ENCODE results near the gene RAMP3.
"Not testable (repeated sequence)": the region's sequence is repeated elsewhere in the genome, so short reads cannot be mapped to it uniquely, and the experiment has no call there.

The RAMP3 gene

GRCh38 chr7:45145881-45146280 is 11.7 kb upstream of the RAMP3 start:
- no peak overlapping the region for H3K4me3 Mint-ChIP-seq
- no peaks in the 10 kb centered on the region for H3K9me3 Mint-ChIP-seq
- no peaks in the 10 kb centered on the region for H3K4me1 Mint-ChIP-seq (ENCODE audit: low read depth)
- no peaks in the 10 kb centered on the region for H3K36me3 Mint-ChIP-seq (ENCODE audit: low read depth)
- no peak overlapping the region for H3K27ac Mint-ChIP-seq
- peaks cover 12% of the 10 kb centered on the region for H3K27me3 Mint-ChIP-seq

GRCh38 chr7:45146531-45147379 is 10.8 kb upstream of the RAMP3 start:
- H3K27ac Mint-ChIP-seq, result no peak overlapping the region
- no peaks in the 10 kb centered on the region for H3K4me1 Mint-ChIP-seq (ENCODE audit: low read depth)
- H3K9me3 Mint-ChIP-seq, result no peaks in the 10 kb centered on the region
- H3K36me3 Mint-ChIP-seq (ENCODE audit: low read depth), result no peaks in the 10 kb centered on the region
- H3K4me3 Mint-ChIP-seq, result no peak overlapping the region
- H3K27me3 Mint-ChIP-seq, result peaks cover 12% of the 10 kb centered on the region

- Mint-ChIP-seq H3K36me3 (ENCODE audit: low read depth) (no peaks in the 10 kb centered on the region), H3K27ac (no peak overlapping the region), H3K4me3 (no peak overlapping the region), H3K4me1 (ENCODE audit: low read depth) (no peaks in the 10 kb centered on the region), H3K9me3 (no peaks in the 10 kb centered on the region), H3K27me3 (peaks cover 12% of the 10 kb centered on the region)
Measured at GRCh38 chr7:45147858-45148652, 9.5 kb upstream of the RAMP3 start.

GRCh38 chr7:45148653-45148973 is 9.0 kb upstream of the RAMP3 start:
- Mint-ChIP-seq H3K27me3 (peaks cover 12% of the 10 kb centered on the region), H3K4me1 (ENCODE audit: low read depth) (no peaks in the 10 kb centered on the region), H3K4me3 (no peak overlapping the region), H3K36me3 (ENCODE audit: low read depth) (no peaks in the 10 kb centered on the region), H3K27ac (no peak overlapping the region), H3K9me3 (no peaks in the 10 kb centered on the region)

GRCh38 chr7:45149606-45150005 is 8.0 kb upstream of the RAMP3 start:
- Mint-ChIP-seq H3K27ac (no peak overlapping the region), H3K27me3 (peaks cover 7% of the 10 kb centered on the region), H3K4me1 (ENCODE audit: low read depth) (no peaks in the 10 kb centered on the region), H3K36me3 (ENCODE audit: low read depth) (no peaks in the 10 kb centered on the region), H3K4me3 (no peak overlapping the region), H3K9me3 (no peaks in the 10 kb centered on the region)

- H3K4me3 Mint-ChIP-seq, result no peak overlapping the region
Measured at GRCh38 chr7:45150199-45150598, 7.4 kb upstream of the RAMP3 start.

GRCh38 chr7:45151131-45151684 is 6.4 kb upstream of the RAMP3 start:
- Mint-ChIP-seq H3K27me3 (peaks cover 7% of the 10 kb centered on the region), H3K9me3 (no peaks in the 10 kb centered on the region), H3K36me3 (ENCODE audit: low read depth) (no peaks in the 10 kb centered on the region), H3K4me3 (no peak overlapping the region), H3K27ac (no peak overlapping the region), H3K4me1 (ENCODE audit: low read depth) (no peaks in the 10 kb centered on the region)

More at GRCh38 chr7:45150199-45150598, 7.4 kb upstream of the RAMP3 start:
- H3K27ac Mint-ChIP-seq, result no peak overlapping the region
- H3K4me1 Mint-ChIP-seq (ENCODE audit: low read depth), result no peaks in the 10 kb centered on the region
- no peaks in the 10 kb centered on the region for H3K36me3 Mint-ChIP-seq (ENCODE audit: low read depth)
- no peaks in the 10 kb centered on the region for H3K9me3 Mint-ChIP-seq
- H3K27me3 Mint-ChIP-seq, result peaks cover 7% of the 10 kb centered on the region

- Mint-ChIP-seq H3K4me3 (no peak overlapping the region), H3K4me1 (ENCODE audit: low read depth) (peaks cover 3% of the 10 kb centered on the region), H3K9me3 (no peaks in the 10 kb centered on the region), H3K27ac (no peak overlapping the region), H3K36me3 (ENCODE audit: low read depth) (no peaks in the 10 kb centered on the region), H3K27me3 (peaks cover 15% of the 10 kb centered on the region)
Measured at GRCh38 chr7:45151967-45152366, 5.6 kb upstream of the RAMP3 start.

GRCh38 chr7:45153233-45153632 is 4.4 kb upstream of the RAMP3 start:
- no peak overlapping the region for H3K27ac Mint-ChIP-seq
- no peaks in the 10 kb centered on the region for H3K9me3 Mint-ChIP-seq
- no peaks in the 10 kb centered on the region for H3K36me3 Mint-ChIP-seq (ENCODE audit: low read depth)

GRCh38 chr7:45153861-45154260 is 3.7 kb upstream of the RAMP3 start:
- H3K4me1 Mint-ChIP-seq (ENCODE audit: low read depth), result not testable (repeated sequence)

More at GRCh38 chr7:45153233-45153632, 4.4 kb upstream of the RAMP3 start:
- Mint-ChIP-seq H3K27me3 (peaks cover 15% of the 10 kb centered on the region), H3K4me1 (ENCODE audit: low read depth) (peaks cover 4% of the 10 kb centered on the region), H3K4me3 (no peak overlapping the region)

GRCh38 chr7:45155357-45155900 is 2.2 kb upstream of the RAMP3 start:
- Mint-ChIP-seq H3K27ac (no peak overlapping the region), H3K4me1 (ENCODE audit: low read depth) (peaks cover 4% of the 10 kb centered on the region), H3K27me3 (peaks cover 27% of the 10 kb centered on the region), H3K4me3 (no peak overlapping the region), H3K9me3 (no peaks in the 10 kb centered on the region), H3K36me3 (ENCODE audit: low read depth) (no peaks in the 10 kb centered on the region)

More at GRCh38 chr7:45153861-45154260, 3.7 kb upstream of the RAMP3 start:
- not testable (repeated sequence) for H3K4me3 Mint-ChIP-seq; H3K9me3 Mint-ChIP-seq; H3K27ac Mint-ChIP-seq; H3K36me3 Mint-ChIP-seq (ENCODE audit: low read depth)
- H3K27me3 Mint-ChIP-seq, result peaks cover 18% of the 10 kb centered on the region

- H3K4me3 Mint-ChIP-seq, result no peak overlapping the region
- no peaks in the 10 kb centered on the region for H3K9me3 Mint-ChIP-seq
- H3K27ac Mint-ChIP-seq, result no peak overlapping the region
- no peaks in the 10 kb centered on the region for H3K36me3 Mint-ChIP-seq (ENCODE audit: low read depth)
- H3K4me1 Mint-ChIP-seq (ENCODE audit: low read depth), result peaks cover 4% of the 10 kb centered on the region
- H3K27me3 Mint-ChIP-seq, result peaks cover 27% of the 10 kb centered on the region
Measured at GRCh38 chr7:45155941-45156340, 1.6 kb upstream of the RAMP3 start.

- Mint-ChIP-seq H3K4me1 (ENCODE audit: low read depth) (peaks cover 4% of the 10 kb centered on the region), H3K27me3 (peaks cover 27% of the 10 kb centered on the region), H3K4me3 (no peak overlapping the region), H3K27ac (peak overlapping the region; percentile 23), H3K36me3 (ENCODE audit: low read depth) (no peaks in the 10 kb centered on the region), H3K9me3 (no peaks in the 10 kb centered on the region)
Measured at GRCh38 chr7:45156516-45157272, 897 bp upstream of the RAMP3 start.

GRCh38 chr7:45157286-45157652 is 322 bp upstream of the RAMP3 start:
- Mint-ChIP-seq H3K4me1 (ENCODE audit: low read depth) (peaks cover 4% of the 10 kb centered on the region), H3K27me3 (peaks cover 27% of the 10 kb centered on the region), H3K9me3 (no peaks in the 10 kb centered on the region), H3K36me3 (ENCODE audit: low read depth) (no peaks in the 10 kb centered on the region), H3K27ac (peak overlapping the region; percentile 23), H3K4me3 (no peak overlapping the region)
